GM12874 (cell line): ENCODE data around the gene COL6A5.

Experiments
- CTCF ChIP-seq: IDR thresholded peaks from 2 replicates; pipeline ENCODE4 v1.5.1; 2011; ENCODE audit warnings: low read depth, mild to moderate bottlenecking, control low read depth, low read length, moderate library complexity; ENCODE audit not compliant: insufficient read depth

The COL6A5 gene

DNA sequence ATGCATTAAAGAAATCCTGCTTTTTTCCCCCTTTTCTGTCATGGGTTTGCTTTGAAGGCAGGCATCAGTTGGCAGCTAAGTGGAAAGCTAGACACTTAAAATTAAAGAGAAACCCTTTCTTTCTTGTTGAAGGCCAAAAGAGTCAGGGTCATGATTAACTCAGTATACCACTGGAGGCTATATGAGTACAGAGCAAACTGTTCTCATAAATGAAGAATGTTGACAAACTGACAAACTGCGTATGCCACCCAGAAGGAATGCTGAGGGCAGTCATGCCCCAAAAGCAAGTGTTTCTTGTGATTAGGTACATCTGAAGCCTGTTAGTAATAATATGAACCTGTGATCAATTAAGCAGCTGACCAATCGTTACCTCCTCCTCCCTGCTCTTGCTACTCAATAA is 127.9 kb downstream of the COL6A5 start:
- no peak for TF ChIP-seq CTCF

- no peak; the same call in 1 of the 2 replicates for TF ChIP-seq CTCF
Observed at GRCh38 chr3:130480736-130481135, 135.3 kb downstream of the COL6A5 start.

- TF ChIP-seq CTCF: no peak
Observed at GRCh38 chr3:130488288-130488687, 142.8 kb downstream of the COL6A5 start.

- TF ChIP-seq CTCF: no peak
Observed at GRCh38 chr3:130488769-130489450, 143.4 kb downstream of the COL6A5 start.

- TF ChIP-seq CTCF: no peak
Observed at GRCh38 chr3:130490241-130490640, 144.8 kb downstream of the COL6A5 start.

DNA sequence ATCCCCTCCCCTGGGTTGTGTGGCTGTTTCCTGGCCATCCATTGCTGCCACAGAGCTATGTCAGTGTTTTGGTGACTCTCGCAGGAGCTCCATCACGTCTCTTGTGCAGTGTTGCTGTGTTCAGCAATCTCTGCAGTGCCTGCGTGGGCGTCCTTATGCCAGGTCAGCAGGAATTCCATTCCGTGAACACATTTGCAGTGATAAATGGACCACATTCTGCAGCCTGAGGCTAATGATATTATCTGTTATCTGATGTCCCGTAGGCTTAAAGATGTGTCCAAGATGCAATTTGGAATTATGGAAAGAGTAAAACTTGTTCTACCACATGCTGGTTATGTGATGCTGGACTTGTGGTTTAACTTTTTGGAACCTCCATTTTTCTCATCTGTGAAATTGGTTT is 146.0 kb downstream of the COL6A5 start:
- TF ChIP-seq CTCF: no peak

DNA sequence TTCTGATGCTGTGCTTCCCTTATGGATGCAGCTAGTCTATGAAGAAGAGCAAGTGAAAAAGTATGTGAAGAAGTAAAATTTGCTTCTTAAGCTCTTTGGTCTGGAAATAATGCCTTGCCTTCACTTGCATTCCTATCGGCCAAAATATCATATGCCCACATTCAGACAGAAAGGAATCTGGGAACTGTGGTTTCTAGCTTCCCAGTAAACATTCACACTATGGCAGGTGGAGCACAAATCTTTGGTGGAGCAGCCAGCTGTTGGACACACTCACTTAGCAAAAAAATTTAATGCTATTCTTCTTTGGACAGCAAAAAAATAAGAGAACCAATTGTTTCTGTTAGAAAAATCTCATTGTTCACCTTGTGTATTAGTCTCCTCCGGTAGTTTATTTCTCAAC is 159.2 kb downstream of the COL6A5 start:
- no peak for TF ChIP-seq CTCF

- no peak for TF ChIP-seq CTCF
Observed at GRCh38 chr3:130506031-130506430, 160.6 kb downstream of the COL6A5 start.
